Endodermal cell (in vitro differentiated cells): Measurements from ENCODE around the gene HSPBAP1. TPM values are rescaled to one million over a fixed set of nuclear protein-coding genes. Genes with fewer than 3 reads are reported as not detected.

Experiments used
- DNase-seq: peaks from one replicate; pipeline ENCODE4 v3.0.0-alpha.2; 2017
- H3K27ac ChIP-seq: 2 replicates; pipeline ENCODE4 v1.5.1; 2013; ENCODE audit warnings: mild to moderate bottlenecking, low read depth, low read length, moderate library complexity
- H3K27me3 ChIP-seq: 2 replicates; pipeline ENCODE4 v1.6.1; 2013; ENCODE audit warnings: mild to moderate bottlenecking, low read length, moderate library complexity; ENCODE audit not compliant: insufficient read depth, control insufficient read depth, poor library complexity, severe bottlenecking
- H3K36me3 ChIP-seq: 2 replicates; pipeline ENCODE4 v1.7.0; 2013; ENCODE audit warnings: mild to moderate bottlenecking, low read length, moderate library complexity; ENCODE audit not compliant: control insufficient read depth, insufficient read depth
- H3K4me1 ChIP-seq: one replicate; pipeline ENCODE4 v1.7.0; 2013; ENCODE audit warnings: low read length; ENCODE audit not compliant: control insufficient read depth, insufficient read depth
- H3K4me3 ChIP-seq: 2 replicates; pipeline ENCODE4 v1.5.1; 2013; ENCODE audit warnings: mild to moderate bottlenecking, low read length, moderate library complexity
- H3K9ac ChIP-seq: 2 replicates; pipeline ENCODE4 v1.6.1; 2013; ENCODE audit warnings: mild to moderate bottlenecking, low read length, moderate library complexity; ENCODE audit not compliant: poor library complexity, severe bottlenecking; ENCODE audit errors: extremely low read depth
- H3K9me3 ChIP-seq: 2 replicates; pipeline ENCODE4 v1.6.1; 2013; ENCODE audit warnings: mild to moderate bottlenecking, low read length, moderate library complexity; ENCODE audit not compliant: control insufficient read depth
- H3K27ac Mint-ChIP-seq: 2 replicates; pipeline ENCODE4 v1.8.0; 2020; ENCODE audit warnings: mixed read lengths
- H3K27me3 Mint-ChIP-seq: 2 replicates; pipeline ENCODE4 v1.8.0; 2021; ENCODE audit warnings: mild to moderate bottlenecking, mixed read lengths; ENCODE audit not compliant: insufficient read depth
- H3K36me3 Mint-ChIP-seq: 2 replicates; pipeline ENCODE4 v1.8.0; 2020; ENCODE audit warnings: low read depth, mixed read lengths
- H3K4me1 Mint-ChIP-seq: 2 replicates; pipeline ENCODE4 v1.8.0; 2020; ENCODE audit warnings: mixed read lengths
- H3K4me3 Mint-ChIP-seq: 2 replicates; pipeline ENCODE4 v1.8.0; 2020; ENCODE audit warnings: mild to moderate bottlenecking, moderate library complexity, mixed read lengths
- H3K9me3 Mint-ChIP-seq: 2 replicates; pipeline ENCODE4 v1.8.0; 2020; ENCODE audit warnings: mild to moderate bottlenecking, mixed read lengths
- CTCF ChIP-seq: fragments of 200-600 bp; sonication (generic); conservative IDR thresholded peaks from 2 replicates; pipeline ENCODE4 v1.5.0; 2021; ENCODE audit warnings: antibody characterized with exemption, mild to moderate bottlenecking
- WGBS, 2 experiments: methylation state at CpG; one replicate each; pipeline versions ENCODE4 v1.1.5 to v1.1.7; 2013; ENCODE audit warnings: missing lambda C conversion rate in 2 of 2, mixed read lengths in 1 of 2; ENCODE audit not compliant: insufficient coverage in 1 of 2, insufficient read length in 1 of 2; 5-methylcytosine and 5-hydroxymethylcytosine counted together
- total RNA-seq, 2 donors: library from RNA; stranded (reverse); fragmentation: NEBNext Ultra II Directional in 1 of 2; extraction: Animal tissue kit (Norgen Biotek cat#: 25700) in 1 of 2; gene quantifications; 2 replicates in 1 of 2; 3 replicates in 1 of 2; pipeline ENCODE4 v1.2.1, GENCODE V29; 2021

HSPBAP1 gene
- total RNA-seq, 2 donors from 2014 or later = 8.8 to 9.1 TPM

- H3K9ac ChIP-seq = no peak overlapping the region
- no peak overlapping the region for H3K4me3 Mint-ChIP-seq
- no peaks in the 10 kb centered on the region for H3K9me3 Mint-ChIP-seq
- no peaks in the 10 kb centered on the region for H3K27me3 Mint-ChIP-seq
- WGBS, 2 experiments = 100% methylated on average over 1 of the region's 1 CpG; no CpG with 5 or more reads in 1 of the 2 experiments
- TF ChIP-seq CTCF = no peak
- no peak overlapping the region for H3K27ac Mint-ChIP-seq
- no peaks in the 10 kb centered on the region for H3K36me3 ChIP-seq
- H3K4me1 ChIP-seq = no peaks in the 10 kb centered on the region
- H3K27me3 ChIP-seq = no peaks in the 10 kb centered on the region
- H3K36me3 Mint-ChIP-seq = peaks cover 22% of the 10 kb centered on the region
- no peaks in the 10 kb centered on the region for H3K9me3 ChIP-seq
- no peak overlapping the region for H3K27ac ChIP-seq
- peaks cover 5% of the 10 kb centered on the region for H3K4me1 Mint-ChIP-seq
- no peak for DNase-seq
- H3K4me3 ChIP-seq = no peak overlapping the region
These were observed 103.5 kb downstream of the HSPBAP1 start for GRCh38 chr3:122690096-122690495.

Other genes starting within 250 kb of the HSPBAP1 start
- gene PARP9, start 229.5 kb downstream of the HSPBAP1 start, total RNA-seq = 1 to 10 TPM; 3.7 to 4.3 TPM
- gene DTX3L, start 229.5 kb downstream of the HSPBAP1 start, total RNA-seq = 1 to 10 TPM; 4.9 to 6.6 TPM
- gene PARP15, start 216.2 kb downstream of the HSPBAP1 start, total RNA-seq = under 1 TPM; 0.18 to 0.44 TPM
- 10 to 100 TPM; 16.4 to 19.1 TPM for gene PARP14, start 113.0 kb downstream of the HSPBAP1 start, total RNA-seq
- 10 to 100 TPM; 12.2 to 14.9 TPM for gene SLC49A4, start 1.2 kb upstream of the HSPBAP1 start, total RNA-seq
- 10 to 100 TPM; 37.3 to 45.8 TPM for gene SEMA5B, start 233.9 kb upstream of the HSPBAP1 start, total RNA-seq